HG03060 (cell line): Measurements from ENCODE around the gene TEKTIP1.
"Not testable (repeated sequence)": the region's sequence is repeated elsewhere in the genome, so short reads cannot be mapped to it uniquely, and the experiment has no call there.

Experiments used
- ATAC-seq: cut with Tn5 transposase; IDR thresholded peaks from one replicate; pipeline ENCODE4 v1.9.1; 2021; ENCODE audit warnings: low read depth, moderate number of reproducible peaks; ENCODE audit not compliant: unreplicated experiment

The TEKTIP1 gene

DNA sequence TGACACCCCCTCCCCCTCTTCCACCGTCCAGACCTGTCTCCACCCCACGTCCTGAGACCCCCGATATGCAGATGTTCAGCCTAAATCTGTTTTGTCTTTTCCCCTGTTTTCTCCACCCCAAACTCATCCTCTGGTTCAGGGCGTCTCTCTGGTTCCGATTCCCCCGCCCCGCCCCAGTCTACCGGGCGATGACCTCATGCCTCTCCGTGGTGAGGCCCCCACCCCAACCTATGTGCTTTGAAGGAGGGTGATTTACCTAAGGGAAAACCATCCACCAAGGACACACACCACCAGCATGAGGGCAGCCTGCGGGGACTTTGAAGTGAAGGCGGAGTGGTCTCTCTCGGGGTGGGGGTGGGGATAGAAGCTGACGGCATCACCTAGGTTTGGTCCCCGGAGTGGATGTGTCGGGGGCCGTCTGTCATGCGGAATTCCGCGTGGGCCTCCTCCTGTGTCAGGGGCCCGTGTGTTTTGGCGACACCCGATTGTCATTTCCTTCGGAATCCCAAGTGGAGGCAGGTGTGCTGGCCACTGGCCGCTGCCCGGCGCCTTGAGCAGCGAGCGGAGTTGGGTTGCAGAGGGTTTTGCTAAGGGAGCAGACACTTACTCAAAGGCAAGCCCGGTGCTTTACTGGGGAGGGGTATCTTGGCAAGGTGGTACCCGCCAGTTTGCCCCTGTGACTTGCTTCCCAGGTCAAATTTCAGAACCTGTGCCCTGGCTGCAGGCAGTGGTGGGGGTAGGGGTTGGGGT lies 31.4 kb upstream of the TEKTIP1 start:
- no peak for ATAC-seq

DNA sequence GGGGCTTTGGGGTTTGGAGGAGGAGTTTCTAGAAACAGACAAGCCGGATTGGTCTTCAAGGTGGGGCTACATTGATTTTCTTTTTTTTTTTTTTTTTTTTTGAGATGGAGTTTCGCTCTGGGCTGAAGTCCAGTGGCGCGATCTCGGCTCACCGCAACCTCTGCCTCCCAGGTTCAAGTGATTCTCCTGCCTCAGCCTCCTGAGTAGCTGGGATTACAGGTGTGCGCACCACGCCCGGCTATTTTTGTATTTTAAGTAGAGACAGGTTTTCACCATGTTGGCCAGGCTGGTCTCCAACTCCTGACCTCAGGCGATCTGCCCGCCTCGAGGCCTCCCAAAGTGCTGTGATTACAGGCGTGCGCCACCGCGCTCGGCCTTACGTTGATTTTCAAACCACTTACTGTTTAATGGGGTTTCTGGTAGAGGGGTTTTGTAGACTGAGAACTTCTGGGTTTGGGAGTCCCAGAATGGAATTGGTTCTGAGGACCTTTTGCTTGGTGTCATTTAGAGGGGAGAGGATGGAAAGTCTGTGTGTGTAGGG lies 30.8 kb upstream of the TEKTIP1 start:
- not testable (repeated sequence) for ATAC-seq

DNA sequence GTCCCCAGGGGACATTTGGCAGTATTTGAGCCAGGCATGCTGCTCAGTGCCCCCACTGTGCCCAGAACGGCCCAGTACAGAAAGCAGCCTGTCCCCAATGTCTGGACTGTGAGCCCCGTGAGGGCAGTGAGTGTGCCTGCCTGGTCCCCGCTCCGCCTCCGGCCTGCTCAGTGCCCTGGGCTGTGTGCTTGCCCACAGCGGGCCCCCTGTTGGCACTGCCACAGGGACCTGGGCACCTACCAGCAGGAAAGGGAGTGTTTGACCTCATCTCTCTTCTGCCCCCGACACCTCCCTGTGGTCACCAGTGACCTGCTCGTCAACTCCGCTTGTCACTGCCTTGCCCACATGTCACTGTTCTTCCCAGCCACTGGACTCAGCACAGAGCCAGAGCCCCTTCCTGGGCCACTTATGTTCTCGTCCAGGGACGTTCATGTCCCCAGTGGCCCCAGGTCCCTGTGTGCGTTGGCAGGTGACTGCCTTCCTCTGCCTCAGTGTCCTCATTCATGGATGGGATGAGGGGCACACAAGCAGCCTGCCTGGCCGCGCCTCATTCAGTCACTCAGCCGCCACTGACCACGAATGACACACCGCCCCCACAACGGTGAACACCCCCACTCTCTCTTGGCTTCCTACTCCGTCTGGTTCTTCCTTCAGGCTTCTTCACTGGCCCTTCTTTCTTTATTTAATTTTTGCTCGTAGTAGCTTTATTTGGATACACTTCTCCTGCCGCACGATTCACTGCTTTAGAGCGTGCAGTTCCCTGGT lies 30.0 kb upstream of the TEKTIP1 start:
- no peak for ATAC-seq

DNA sequence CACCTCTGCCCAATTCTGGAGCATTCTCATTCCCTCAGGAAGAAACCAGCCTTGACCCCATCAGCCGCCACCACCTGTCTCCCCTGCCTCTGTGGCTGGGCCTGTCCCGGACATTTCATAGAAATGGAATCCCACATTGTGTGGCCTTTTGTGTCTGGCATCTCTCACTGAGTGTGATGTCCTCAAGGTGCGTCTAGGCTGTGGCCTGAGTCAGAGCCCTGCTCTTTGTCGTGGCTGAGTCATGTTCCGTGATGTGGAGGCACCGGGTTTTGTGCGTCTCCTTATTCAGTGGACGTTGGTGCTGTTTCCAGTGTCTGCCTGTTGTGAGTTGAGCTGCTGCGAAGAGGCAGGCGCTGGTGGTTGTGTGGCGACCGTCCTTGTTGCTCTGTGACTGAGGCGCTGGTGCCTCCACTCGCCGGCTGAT lies 29.4 kb upstream of the TEKTIP1 start:
- no peak for ATAC-seq

DNA sequence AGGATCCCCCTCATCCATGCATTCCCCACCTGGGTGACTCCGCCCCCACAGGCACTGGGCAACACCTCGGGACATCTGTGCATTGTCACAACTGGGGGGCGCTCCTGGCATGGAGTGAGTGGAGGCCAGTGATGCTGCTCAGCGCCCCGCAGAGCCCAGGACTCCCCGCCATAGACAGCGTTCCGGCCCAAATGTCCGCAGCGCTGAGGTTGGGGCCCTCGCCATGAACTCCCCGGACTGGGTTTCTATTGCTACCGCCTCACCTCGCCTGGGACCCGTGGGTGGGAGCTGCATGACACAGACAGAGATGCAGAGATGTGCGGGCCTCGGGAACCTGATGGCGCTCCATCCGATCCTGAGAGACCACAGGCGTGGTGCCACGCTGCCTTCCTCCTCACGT lies 28.2 kb upstream of the TEKTIP1 start:
- no peak for ATAC-seq

DNA sequence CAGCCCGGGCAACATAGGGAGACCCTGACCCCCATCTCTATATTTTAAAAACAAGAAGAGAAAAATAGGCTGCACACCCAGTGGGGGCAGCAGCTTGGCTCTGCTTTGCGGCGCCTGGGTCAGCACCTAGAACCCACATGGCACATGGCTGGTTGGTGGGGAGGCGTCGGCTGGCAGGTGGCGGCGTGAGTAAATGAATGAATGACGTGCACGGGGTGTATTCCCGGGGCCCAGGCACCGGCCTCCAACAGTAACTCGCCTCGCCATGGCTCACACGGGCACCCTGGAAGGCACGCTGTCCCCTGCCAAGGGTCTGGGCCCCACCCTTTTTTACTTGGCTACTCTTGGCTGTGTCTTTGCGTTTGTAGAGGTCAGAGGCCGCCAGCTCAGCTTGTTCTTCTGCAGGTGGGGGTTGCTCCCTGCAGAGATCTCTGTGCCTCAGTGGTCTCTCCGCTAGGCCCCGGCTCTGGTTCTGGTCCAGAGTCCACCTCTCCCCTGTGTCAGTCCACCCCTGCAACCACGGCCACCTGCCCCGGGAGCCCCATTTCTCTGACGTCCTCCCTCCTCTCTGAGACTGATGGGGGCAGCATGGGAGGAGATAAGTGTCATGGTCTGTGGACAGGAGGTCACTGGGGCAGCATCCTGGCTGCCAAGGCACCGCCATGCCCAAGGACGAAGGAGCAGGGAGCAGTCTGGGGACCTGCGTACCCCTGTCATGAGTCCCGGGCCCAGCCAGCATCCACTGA lies 27.3 kb upstream of the TEKTIP1 start:
- ATAC-seq: no peak

DNA sequence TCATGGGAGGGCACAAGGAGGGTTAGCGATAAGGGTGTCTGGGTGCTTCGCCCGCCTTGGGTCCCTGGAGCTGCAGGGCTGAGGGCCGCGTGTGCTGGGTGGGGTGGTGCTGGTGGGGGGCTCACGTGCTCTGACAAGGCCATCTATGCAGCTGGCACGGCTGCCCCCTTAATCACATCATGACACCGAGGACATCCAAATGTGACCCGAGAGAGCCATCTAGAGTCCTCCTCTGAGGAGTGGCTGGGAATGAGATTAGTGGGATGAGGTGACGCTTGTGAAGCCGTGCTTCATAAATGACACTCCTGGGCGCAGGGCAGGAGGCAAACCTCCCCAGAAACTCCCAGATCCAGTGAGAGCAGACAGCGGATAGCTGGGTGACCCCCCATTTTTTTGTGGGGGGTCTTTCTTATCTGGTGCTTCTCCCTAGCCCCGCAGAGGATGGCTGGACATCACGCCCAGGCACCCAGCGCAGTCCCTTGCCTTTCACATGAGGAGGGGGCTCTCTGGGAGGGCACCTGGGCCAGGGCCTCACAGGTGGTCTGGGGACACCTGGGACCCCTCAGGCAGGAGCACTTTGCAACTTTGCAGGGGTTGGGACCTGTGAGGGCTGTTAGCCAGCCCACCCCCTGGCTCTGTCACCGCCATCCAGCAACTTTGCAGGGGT lies 26.3 kb upstream of the TEKTIP1 start:
- ATAC-seq: no peak

DNA sequence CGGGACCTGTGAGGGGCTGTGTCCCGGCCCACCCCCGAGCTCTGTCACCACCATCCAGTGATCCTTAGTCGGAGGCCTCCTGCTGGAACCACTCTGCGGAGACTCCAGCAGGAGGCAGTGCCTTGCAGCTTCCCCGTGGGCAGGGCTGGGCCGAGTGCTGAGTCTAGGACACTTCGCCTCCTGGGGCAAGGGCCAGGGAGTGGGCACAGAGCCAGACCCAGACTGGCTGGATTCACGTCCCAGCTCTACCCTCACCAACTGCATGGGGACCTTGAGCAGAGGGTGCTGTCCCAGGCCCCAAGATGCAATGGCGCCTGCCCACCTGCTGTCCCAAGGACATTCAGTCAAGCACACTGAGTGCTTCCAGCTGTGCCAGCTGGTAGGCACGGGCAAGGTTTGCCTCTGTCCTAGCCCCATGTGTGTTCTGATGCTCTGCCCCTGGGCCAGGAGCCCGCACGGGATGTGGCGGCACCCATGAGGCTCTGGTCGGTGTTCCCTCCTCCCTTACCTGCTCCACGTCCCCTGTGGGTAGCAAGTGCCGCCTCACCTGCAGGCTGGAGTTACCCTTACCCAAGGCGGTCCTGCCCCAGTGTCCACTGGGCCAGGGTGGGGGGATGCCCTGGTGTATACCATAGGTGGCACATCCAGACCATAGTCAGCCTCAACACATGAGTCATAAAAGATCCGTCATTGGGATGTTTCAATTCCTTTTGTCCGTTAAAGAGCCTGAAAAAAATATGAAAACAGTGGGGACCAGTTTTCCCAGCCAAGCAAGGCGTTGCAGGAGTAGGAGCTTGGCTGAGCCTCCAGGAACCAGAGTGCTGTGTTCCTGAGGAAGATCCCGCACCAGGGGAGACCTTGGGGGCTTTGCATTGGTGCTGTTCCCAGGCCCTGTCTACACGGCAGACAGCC lies 25.5 kb upstream of the TEKTIP1 start:
- no peak for ATAC-seq

DNA sequence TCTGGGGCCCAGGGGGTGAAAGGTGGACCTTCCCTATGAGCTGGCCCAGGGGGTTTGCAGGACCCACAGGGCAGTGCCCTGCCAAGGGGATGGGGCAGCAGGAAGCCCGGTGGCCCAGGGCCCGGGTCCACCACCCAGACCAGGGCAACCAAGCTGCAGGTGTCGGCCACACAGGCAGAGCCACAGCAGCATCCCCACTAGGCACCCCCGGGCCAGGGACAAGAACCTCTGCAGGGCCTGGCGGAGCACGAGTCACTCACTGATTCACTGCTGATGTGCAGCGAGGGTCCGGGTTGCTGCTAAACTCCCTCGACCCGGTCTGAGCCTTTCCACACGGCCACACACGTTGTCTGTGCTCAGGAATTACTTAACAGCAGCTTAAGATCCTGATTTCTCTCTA lies 24.0 kb upstream of the TEKTIP1 start:
- ATAC-seq: no peak

DNA sequence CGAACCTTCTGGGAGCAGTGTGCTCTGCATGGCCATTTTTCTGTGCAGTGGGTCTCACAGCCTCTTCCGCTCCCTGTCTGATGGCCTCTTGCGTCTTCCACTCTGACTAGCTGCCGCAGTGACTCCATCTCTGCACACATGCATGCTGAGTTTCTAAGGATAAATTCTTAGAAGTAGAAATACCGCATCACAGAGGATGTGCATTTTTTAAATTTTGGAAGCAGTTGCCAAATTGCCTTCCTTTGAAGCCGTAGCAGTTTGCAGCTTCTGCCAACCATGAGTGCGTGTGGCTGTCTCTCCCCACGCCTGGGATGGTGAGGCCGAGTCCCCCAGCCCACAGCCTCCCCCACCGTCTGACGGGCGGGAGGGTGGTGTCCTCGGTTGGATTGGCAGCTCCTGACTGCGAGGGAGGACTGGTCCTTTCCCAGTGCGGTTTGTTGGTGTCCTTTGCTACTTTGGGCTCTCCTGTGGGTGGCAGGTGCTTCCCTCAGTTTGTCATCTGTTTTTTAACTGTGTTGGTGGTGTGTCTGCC lies 23.0 kb upstream of the TEKTIP1 start:
- ATAC-seq: no peak

DNA sequence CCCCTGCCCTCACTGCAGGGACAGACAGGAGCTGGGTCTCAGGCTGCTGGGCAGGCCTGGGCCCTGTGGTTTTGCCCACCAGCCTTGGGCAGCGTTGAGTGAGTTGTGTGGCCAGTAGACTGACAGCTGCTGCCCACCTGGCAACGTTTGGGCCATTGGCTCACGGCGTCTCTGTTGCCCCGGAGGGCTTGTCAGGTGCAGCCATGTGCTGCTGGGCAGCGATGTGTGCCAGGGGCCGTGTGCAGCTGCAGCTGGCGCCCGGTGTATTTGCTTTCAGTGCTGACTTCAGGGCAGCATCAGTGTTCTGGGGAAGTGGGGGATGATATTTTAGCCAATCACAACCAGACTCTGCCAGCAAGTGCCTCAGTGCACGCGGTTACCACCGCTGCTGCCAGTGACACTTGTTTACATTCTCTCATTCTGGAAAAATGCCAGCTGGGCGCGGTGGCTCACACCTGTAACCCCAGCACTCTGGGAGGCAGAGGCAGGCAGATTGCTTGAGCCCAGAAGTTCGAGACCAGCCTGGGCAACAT lies 22.2 kb upstream of the TEKTIP1 start:
- no peak for ATAC-seq

DNA sequence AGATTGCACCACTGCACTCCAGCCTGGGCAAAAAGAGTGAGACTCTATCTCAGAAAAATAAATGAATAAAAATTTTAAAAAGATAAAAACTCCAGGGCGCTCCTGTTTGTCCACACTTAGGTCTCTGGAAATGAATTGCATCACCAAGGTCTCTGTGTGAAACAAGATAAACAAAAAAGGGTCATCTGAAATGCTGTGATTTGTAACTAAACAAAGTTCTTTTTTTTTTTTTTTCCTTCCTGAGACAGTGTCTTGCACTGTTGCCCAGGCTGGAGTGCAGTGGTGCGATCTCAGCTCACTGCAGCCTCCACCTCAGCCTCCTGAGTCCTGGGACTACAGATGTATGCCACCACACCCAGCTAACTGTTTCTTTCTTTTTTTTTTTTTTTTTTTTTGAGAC lies 21.3 kb upstream of the TEKTIP1 start:
- no peak for ATAC-seq

DNA sequence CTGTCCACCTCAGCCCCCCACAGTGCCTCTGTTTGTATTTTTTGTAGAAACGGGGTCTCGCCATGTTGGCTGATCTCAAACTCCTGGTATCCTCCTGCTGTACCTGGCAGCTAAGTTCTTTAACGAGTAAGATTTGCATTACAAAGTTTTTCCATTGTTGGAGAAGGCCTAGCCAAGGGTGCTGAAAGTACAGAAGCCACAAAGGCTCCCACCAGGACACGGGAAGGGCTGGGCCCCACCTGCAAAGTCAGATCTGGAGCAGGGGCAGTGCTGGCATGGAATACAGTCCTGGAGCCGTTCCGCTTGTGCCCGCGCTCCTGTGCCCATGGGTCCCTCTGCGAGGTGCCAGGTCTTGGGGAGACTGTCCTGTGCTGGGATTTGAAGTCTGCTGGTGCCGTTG lies 20.7 kb upstream of the TEKTIP1 start:
- ATAC-seq: no peak

DNA sequence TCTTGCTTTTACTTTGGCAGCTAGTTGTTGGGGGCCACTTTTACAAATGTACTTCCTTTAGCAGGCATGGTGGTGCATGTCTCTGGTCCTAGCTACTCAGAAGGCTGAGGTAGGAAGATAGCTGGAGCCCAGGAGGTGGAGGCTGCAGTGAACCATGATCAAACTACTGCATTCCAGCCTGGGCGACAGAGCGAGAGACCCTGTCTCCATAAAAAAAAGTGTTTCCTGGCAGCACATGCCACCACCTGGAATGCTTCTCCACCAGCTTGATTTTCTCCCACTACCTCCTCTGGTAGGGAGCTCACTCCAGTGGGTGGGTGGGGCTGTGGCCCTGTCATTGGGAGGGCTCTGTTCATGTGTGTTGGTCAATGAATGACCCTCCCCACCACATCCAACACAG lies 20.3 kb upstream of the TEKTIP1 start:
- ATAC-seq: no peak

DNA sequence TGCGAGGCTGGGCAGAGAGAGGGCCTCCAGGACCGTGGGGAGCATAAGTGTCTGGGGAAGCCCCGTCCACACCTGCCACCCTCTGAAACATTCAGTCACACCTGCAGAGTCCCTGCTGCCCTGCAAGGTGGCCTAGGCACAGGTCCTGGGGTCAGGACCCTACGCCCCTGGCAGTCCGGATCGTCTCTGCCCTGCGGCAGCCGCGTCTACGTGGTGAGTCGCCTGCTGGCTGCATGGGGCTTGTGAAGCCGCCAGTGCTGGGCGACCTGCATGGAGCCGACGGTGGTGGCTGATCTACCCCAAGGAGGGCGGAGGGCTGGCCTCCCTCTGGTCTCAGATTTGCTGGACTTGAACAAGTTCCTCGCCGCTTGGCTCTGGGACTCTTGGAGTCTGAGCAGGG lies 19.8 kb upstream of the TEKTIP1 start:
- ATAC-seq: no peak

DNA sequence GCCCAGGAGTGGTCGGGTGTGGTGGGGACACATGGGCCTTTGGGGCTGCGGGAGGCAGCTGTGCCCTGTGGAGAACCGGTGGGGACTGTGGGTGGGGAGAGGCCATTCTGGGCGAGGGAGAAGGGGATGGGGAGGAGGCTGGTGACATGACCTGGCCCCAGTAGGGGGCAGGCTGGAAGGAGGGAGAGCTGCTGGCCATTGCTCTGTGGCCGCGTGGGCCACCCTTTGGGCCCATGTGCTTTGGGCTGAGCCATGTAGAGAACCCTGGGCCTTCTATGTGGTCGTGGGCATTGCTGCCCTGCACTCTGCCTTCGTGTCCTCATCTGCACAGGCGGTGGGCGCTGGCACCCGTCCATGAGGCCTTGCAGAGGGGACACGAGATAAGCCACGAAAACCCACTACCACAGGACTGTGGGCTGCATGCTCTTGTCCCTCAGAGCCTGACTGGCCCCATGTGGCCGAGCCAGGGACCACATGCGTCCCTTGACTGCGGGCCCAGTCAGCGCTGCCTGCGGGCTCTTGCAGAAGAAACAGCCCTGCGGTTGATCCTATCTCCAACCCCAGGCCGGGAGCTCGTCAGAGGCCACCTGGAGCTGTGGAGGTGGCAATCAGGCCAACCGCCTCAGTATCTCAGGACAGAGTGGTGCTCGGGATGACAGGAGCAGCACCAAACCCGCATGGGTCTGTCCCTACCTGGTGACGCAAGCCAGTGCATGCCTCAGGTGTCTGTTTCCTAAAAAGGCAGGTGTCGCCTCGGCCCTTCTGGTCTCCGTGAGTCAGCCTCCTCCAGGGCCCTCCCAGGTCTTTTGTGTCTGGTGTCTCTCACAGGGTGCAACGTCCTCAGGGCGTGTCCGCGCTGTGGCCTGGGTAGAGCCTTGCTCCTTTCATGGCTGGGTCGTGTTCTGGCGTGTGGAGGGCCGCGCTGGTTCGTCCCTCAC lies 18.5 kb upstream of the TEKTIP1 start:
- ATAC-seq: no peak

DNA sequence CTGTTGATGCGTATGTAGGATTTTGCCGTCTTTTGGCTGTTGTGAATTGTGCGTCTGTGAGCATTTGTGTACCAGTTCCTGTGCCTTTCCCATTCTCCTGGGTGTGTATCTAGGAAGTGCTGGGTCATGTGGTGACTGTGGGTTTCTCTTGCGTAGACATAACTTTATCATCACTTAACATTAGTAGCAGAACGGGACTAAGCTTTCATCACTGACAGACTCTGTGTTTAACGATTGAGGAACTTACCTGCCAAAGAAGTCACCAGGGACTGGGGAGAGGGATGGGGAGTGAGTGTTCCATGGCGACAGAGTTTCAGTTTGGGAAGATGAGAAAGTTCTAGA lies 17.9 kb upstream of the TEKTIP1 start:
- no peak for ATAC-seq
